ENCODE data around the gene ZNF516.

The ZNF516 gene

DNA sequence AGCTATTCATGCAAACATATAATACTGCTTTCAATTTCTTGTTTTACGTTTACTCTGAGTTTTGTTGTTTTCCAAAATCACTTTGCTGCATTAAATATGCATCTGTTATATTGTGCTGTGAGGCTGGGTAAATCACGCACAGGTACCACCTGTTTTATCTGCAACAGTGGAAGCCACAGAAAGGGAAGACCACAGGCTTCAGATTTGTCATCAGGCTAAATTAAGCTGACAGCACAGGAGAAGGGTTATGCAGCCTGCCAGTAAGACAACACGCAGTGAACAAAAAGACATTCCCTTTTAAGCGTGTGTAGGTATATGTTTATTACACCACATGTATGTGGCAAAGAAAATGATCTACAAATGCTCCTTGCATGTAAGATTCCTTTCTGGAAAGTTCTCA is 38.2 kb downstream of the ZNF516 start:
- no peak overlapping the region for H3K4me3 ChIP-seq (ENCODE audit: low read depth, low read length)
- DNase-seq (ENCODE audit: low read depth, low spot score): no peak
- no peak for TF ChIP-seq CTCF (IDR thresholded peaks at IDR 0.05; ENCODE audit: low read depth, low read length)
- in situ Hi-C loops (cut with HindIII; ENCODE audit: low sequenced_read_pairs): no loop called here

- DNase-seq (ENCODE audit: low read depth, low spot score): no peak
- no peak overlapping the region for H3K4me3 ChIP-seq (ENCODE audit: low read depth, low read length)
- in situ Hi-C loops (cut with HindIII; ENCODE audit: low sequenced_read_pairs): no loop called here
- no peak for TF ChIP-seq CTCF (IDR thresholded peaks at IDR 0.05; ENCODE audit: low read depth, low read length)
Observed at GRCh38 chr18:76456018-76456750, 38.9 kb downstream of the ZNF516 start.

DNA sequence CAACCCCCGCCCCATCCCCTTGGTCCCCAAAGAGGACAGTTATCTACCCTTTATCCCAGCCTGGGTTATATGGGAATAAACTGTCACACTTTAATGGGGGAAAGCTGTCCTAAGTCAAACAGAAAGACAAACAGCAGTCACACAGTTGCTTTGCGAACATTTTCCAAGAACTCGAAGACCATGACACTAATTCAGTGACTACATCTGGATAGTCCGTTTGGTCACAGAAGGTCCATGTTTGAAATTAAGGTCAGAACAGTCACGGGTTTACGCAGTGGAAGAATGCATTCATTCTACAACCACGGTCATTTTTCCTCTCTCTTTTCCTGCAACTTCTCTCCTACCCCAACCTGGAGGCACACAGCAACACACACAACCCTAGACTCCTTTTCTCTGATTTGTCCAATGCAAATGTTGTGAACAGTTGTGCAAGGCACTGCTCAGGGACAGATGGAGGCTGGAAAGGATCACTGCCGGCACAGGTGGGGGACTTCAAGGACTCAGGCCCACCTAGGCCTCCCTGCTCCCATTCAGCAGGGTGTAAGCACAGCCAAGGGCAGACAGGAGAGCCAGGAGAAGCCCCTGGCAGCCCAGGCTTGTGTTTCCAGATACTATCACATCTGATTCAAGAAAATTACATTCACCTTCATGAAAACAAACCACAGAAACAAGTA is 39.9 kb downstream of the ZNF516 start:
- TF ChIP-seq CTCF (IDR thresholded peaks at IDR 0.05; ENCODE audit: low read depth, low read length): no peak
- no peak for DNase-seq (ENCODE audit: low read depth, low spot score)
- in situ Hi-C loops (cut with HindIII; ENCODE audit: low sequenced_read_pairs): no loop called here
- H3K4me3 ChIP-seq (ENCODE audit: low read depth, low read length): no peak overlapping the region

GRCh38 chr18:76454418-76454817 is 40.6 kb downstream of the ZNF516 start:
- in situ Hi-C loops (cut with HindIII; ENCODE audit: low sequenced_read_pairs): no loop called here
- H3K4me3 ChIP-seq (ENCODE audit: low read depth, low read length): no peak overlapping the region
- DNase-seq (ENCODE audit: low read depth, low spot score): no peak
- TF ChIP-seq CTCF (IDR thresholded peaks at IDR 0.05; ENCODE audit: low read depth, low read length): no peak

DNA sequence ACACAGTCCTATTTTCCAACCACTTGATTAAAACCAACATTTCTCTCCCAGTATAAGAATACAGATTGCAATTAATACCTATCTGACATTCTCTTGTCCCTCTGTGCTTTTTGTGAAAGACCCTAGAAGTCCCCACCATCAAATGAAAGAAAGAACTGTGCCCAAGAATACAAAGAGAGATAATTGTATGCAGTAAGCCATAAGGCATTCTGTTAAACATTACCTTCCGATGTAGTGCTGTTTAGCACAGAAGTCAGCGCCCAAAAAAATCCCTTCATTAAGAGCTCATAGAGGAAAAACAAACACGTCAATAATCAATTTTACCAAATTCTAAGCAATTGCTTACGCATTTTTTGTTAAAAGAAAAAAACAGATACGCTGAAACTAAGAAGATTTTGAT is 41.1 kb downstream of the ZNF516 start:
- no peak for TF ChIP-seq CTCF (IDR thresholded peaks at IDR 0.05; ENCODE audit: low read depth, low read length)
- in situ Hi-C loops (cut with HindIII; ENCODE audit: low sequenced_read_pairs): no loop called here
- H3K4me3 ChIP-seq (ENCODE audit: low read depth, low read length): no peak overlapping the region
- no peak for DNase-seq (ENCODE audit: low read depth, low spot score)

GRCh38 chr18:76453057-76453561 is 41.9 kb downstream of the ZNF516 start:
- no peak for DNase-seq (ENCODE audit: low read depth, low spot score)
- no peak overlapping the region for H3K4me3 ChIP-seq (ENCODE audit: low read depth, low read length)
- no peak for TF ChIP-seq CTCF (IDR thresholded peaks at IDR 0.05; ENCODE audit: low read depth, low read length)
- in situ Hi-C loops (cut with HindIII; ENCODE audit: low sequenced_read_pairs): no loop called here
